ENCODE data around the gene TACC2.

TACC2 gene

DNA sequence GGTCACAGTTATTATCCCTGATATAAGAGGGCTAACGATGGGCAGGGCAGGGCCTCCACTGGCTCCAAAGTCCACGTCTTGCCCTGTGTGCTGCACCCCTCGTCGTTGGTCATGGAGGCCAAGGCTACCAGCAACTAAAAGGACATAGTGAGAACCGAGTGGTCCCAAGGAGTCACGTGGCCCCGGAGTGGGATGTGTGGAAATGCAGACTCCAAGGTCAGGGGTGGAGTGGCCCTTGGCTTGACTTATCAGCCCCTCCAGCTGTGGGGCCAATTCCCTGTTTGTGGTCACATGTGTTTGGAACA is 312.8 kb downstream of the TACC2 start:
- no peak for DNase-seq

DNA sequence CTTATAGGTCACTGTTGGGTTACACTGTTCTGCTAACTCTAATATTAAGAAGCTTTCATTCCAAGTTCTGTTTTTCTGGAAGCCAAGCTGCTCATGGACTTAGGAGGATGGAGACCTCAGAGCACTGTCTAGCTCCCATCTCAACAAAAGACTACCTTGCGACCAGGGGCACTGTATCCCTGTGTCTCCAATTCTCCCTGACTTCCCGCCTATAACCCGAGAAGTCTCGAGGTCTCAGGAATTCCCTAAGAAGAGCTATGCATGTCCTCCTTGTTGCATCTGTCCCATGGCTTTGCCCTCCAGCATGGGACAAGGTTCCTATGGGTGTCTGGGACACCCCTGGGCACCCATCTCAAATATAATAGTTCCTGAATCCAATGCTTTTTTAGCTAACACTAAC is 313.4 kb downstream of the TACC2 start:
- no peak for DNase-seq

DNA sequence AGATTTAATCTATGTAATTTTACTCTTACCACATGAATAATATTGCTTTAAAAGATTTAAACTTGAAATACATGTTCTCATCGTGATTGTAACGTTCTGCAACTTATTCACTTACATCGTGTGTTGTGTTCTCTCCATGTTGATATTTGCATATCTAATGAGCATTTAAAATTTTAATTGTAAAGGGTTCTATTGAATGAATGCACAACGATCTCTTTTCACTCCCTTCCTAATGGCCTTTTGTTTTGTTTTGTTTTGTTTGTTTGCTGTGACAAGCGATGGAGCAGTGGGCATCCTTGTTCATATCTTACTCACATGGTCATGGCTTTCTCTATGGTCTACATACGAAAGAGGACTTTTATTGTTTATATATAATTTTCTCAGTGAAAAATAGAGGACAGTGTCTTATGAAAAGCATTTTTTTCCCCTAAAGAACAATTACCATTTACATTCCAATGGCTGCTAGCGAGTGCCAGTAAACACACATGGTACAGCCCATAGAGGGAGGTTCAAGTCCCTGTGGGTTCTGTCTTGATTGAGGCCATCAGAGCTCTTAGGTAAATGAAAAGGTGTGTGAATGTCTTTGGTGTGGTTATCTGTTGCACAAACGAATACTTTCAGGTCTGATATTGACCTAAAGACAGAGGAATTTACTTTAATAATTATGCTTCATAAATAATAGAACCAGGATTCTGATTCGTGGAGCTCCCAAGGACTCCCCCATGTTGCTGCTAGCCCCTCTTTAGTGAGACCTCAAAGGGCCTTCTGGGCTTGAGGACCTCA is 314.5 kb downstream of the TACC2 start:
- DNase-seq: no peak

All from NCI-H2171 treated with DMSO at 0.1 percent for 48 hours (cell line).